MM.1S (cell line): ENCODE results near the gene MYEF2.

ENCODE experiments used
- CTCF ChIP-seq: fragments of 300-600 bp; sonication (generic); IDR thresholded peaks from 2 replicates; pipeline ENCODE4 v1.5.1; 2016; ENCODE audit warnings: antibody characterized with exemption, low read length, mixed read lengths
- EZH2 ChIP-seq: fragments of 300-600 bp; sonication (generic); optimal IDR thresholded peaks from 2 replicates; pipeline ENCODE3; 2017; ENCODE audit warnings: low read depth, mild to moderate bottlenecking, antibody characterized with exemption, low read length, mixed read lengths

- TF ChIP-seq CTCF (no peak), EZH2 (no peak)
Observed at GRCh38 chr15:48119277-48119676, 58.8 kb downstream of the MYEF2 start.
